ENCODE measurements around the gene PROCA1.

Gene PROCA1

DNA sequence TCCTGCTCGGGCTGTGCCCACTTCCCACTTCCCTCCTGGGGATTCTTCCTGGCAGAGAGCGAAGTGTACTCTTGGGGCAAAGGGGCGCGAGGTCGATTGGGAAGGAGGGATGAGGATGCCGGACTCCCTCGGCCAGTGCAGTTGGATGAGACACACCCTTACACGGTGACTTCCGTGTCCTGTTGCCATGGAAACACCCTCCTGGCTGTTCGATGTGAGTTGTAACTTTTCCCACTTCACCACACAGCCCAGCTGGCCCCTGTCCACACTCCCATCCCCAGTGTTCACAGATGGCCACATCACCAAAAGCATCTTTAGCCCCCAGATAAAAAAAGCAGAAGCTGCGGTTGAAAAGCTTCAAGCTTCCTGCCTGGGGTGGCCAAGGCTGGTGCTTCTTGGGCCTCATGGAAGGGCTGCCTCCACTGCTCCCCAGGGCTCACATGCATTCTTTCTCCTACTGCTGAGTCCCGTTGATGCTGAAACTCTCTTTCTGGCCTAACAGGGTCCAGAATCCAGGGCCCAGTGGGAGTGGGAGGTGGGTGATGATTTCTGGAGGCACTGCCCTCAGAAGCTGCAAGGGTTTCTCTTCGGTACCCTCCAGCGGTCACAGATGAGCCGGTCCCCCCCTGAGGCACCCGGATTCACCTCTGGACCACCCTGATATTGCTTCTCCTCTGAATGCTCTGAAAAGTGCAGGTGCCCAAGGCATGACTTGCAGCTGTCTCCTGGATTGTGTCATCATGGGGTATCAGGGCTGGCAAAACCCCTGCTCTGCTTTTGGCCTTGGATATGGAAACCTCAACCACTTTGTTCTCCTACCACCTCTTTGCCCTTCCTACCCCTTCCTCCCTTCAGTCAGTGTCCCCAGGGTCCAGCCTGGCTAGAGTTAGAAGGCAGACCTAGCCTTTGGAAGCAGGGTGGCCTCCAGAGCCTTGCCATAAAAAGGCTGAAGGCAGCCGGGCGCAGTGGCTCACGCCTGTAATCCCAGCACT is 30.0 kb upstream of the PROCA1 start:
- H3K27ac ChIP-seq = no peak overlapping the region
- intact Hi-C loops (cut with DNase I; ENCODE audit: low total_unique reads) = loop anchor here (2.0 to 10.0 kb wide), 2 partner anchors 13 to 63 kb away; partner anchors contain the start of gene NEK8

GRCh38 chr17:28740406-28741357 is 29.0 kb upstream of the PROCA1 start:
- no peak overlapping the region for H3K4me3 ChIP-seq
- TF ChIP-seq, protein P1, sequence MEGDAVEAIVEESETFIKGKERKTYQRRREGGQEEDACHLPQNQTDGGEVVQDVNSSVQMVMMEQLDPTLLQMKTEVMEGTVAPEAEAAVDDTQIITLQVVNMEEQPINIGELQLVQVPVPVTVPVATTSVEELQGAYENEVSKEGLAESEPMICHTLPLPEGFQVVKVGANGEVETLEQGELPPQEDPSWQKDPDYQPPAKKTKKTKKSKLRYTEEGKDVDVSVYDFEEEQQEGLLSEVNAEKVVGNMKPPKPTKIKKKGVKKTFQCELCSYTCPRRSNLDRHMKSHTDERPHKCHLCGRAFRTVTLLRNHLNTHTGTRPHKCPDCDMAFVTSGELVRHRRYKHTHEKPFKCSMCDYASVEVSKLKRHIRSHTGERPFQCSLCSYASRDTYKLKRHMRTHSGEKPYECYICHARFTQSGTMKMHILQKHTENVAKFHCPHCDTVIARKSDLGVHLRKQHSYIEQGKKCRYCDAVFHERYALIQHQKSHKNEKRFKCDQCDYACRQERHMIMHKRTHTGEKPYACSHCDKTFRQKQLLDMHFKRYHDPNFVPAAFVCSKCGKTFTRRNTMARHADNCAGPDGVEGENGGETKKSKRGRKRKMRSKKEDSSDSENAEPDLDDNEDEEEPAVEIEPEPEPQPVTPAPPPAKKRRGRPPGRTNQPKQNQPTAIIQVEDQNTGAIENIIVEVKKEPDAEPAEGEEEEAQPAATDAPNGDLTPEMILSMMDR (IDR thresholded peaks at IDR 0.05) = no peak
- H3K36me3 ChIP-seq = no peaks in the 10 kb centered on the region
- intact Hi-C loops (cut with DNase I; ENCODE audit: low total_unique reads) = loop anchor here (10.0 kb wide), 1 partner anchor 64 kb away; no protein-coding TSS in a partner anchor
- H3K27me3 ChIP-seq = no peaks in the 10 kb centered on the region
- no peak overlapping the region for H3K27ac ChIP-seq
- H3K4me1 ChIP-seq = peaks cover 0 to 38% (median 26%) of the 10 kb centered on the region in 4 donors
- no peak for DNase-seq
- no peaks in the 10 kb centered on the region for H3K9me3 ChIP-seq

More for the DNA sequence above, 30.0 kb upstream of the PROCA1 start:
- Histone ChIP-seq H3K9me3 (no peaks in the 10 kb centered on the region), H3K27me3 (no peaks in the 10 kb centered on the region), H3K4me3 (no peak overlapping the region), H3K36me3 (no peaks in the 10 kb centered on the region), H3K4me1 (peaks cover 0 to 47% (median 36%) of the 10 kb centered on the region in 4 donors)
- TF ChIP-seq, protein P1 (IDR thresholded peaks at IDR 0.05) = no peak
- no peak for DNase-seq

GRCh38 chr17:28738680-28739384 is 27.1 kb upstream of the PROCA1 start:
- Histone ChIP-seq H3K4me1 (peaks cover 0 to 20% (median 9%) of the 10 kb centered on the region in 4 donors), H3K4me3 (no peak overlapping the region), H3K27ac (no peak overlapping the region), H3K27me3 (no peaks in the 10 kb centered on the region), H3K36me3 (no peaks in the 10 kb centered on the region), H3K9me3 (no peaks in the 10 kb centered on the region)
- DNase-seq = peak in 1 of 2 donors; percentile 55
- TF ChIP-seq, protein P1 (IDR thresholded peaks at IDR 0.05) = no peak
- intact Hi-C loops (cut with DNase I; ENCODE audit: low total_unique reads) = no loop called here

- Histone ChIP-seq H3K27ac (no peak overlapping the region), H3K36me3 (no peaks in the 10 kb centered on the region), H3K9me3 (no peaks in the 10 kb centered on the region), H3K27me3 (no peaks in the 10 kb centered on the region), H3K4me3 (no peak overlapping the region), H3K4me1 (peaks cover 0 to 15% (median 5%) of the 10 kb centered on the region in 4 donors)
- DNase-seq = no peak
- TF ChIP-seq, protein P1 (IDR thresholded peaks at IDR 0.05) = no peak
- intact Hi-C loops (cut with DNase I; ENCODE audit: low total_unique reads) = no loop called here
Measured at GRCh38 chr17:28737770-28738679, 26.3 kb upstream of the PROCA1 start.
